ENCODE measurements around the gene DISP3.

DNA sequence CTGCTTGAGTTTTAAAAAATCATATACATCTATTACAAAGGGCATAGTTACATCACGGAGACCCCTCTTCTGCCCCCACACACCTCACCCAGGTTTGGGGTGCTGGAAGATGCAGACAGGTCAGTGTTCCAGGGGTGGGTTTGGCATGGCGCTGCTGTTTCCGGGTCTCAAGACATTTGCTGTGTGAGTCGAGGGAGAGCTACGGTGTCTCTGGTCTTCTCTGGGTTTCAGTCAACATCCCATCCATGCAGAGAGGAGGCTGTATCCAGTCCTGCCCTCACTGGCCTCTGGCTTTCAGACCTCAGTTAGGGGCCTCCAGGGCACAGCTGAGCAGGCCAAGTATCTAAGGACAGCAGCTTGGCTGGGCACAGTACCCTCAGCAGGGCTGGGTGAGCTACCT is 28.6 kb upstream of the DISP3 start:
- TF ChIP-seq GATA2 (IDR thresholded peaks at IDR 0.05; ENCODE audit: low read depth, low read length) (no peak), GATA3 (IDR thresholded peaks at IDR 0.05; ENCODE audit: low read depth, low read length) (no peak)

Measured in SH-SY5Y (cell line).